Muscle layer of duodenum (tissue), 2 donors: ENCODE measurements around the gene PKNOX2.
A peak's percentile ranks its signal among the peaks of the same experiment; 100 is the strongest.

Experiments
- H3K27ac ChIP-seq: one replicate; pipeline ENCODE4 v1.7.0; 2013; ENCODE audit warnings: mild to moderate bottlenecking, low read length
- H3K27me3 ChIP-seq: one replicate; pipeline ENCODE4 v1.7.0; 2013; ENCODE audit warnings: low read depth, mild to moderate bottlenecking, control low read depth, low read length
- H3K36me3 ChIP-seq, 2 donors: one replicate each; pipeline ENCODE4 v1.7.0; 2013; ENCODE audit warnings: low read length in 2 of 2, control low read depth in 1 of 2, mild to moderate bottlenecking in 1 of 2; ENCODE audit not compliant: insufficient read depth in 2 of 2, control insufficient read depth in 1 of 2
- H3K4me1 ChIP-seq, 2 donors: one replicate each; pipeline ENCODE4 v1.7.0; 2013; ENCODE audit warnings: low read length in 2 of 2, mild to moderate bottlenecking in 2 of 2, control low read depth in 1 of 2, moderate library complexity in 1 of 2; ENCODE audit not compliant: insufficient read depth in 2 of 2, control insufficient read depth in 1 of 2
- H3K4me3 ChIP-seq, 2 donors: one replicate each; pipeline ENCODE4 v1.7.0; 2013; ENCODE audit warnings: low read length in 2 of 2, low read depth in 1 of 2, mild to moderate bottlenecking in 1 of 2
- H3K9me3 ChIP-seq, 2 donors: one replicate each; pipeline ENCODE4 v1.7.0; 2013; ENCODE audit warnings: low read length in 2 of 2, control low read depth in 1 of 2, mild to moderate bottlenecking in 1 of 2; ENCODE audit not compliant: control insufficient read depth in 1 of 2
- donor health status: healthy.

The PKNOX2 gene

GRCh38 chr11:125164422-125165110, at the start of gene PKNOX2:
Gene PKNOX2, plus strand, starts transcription at chr11:125164751. Its CDS starts 186,555 bp downstream, at chr11:125351306.
- H3K27me3 ChIP-seq, result peaks cover 15% of the 10 kb centered on the region
- peaks cover 0 to 25% of the 10 kb centered on the region in 2 donors for H3K4me1 ChIP-seq
- H3K9me3 ChIP-seq, result no peaks in the 10 kb centered on the region
- H3K36me3 ChIP-seq, result no peaks in the 10 kb centered on the region
- H3K27ac ChIP-seq, result peak within 1 kb of the TSS; percentile 27
- peak within 1 kb of the TSS; percentile 67 to 88 for H3K4me3 ChIP-seq

GRCh38 chr11:125117429-125117828, 47.1 kb upstream of the PKNOX2 start:
- H3K27ac ChIP-seq, result no peak overlapping the region
- H3K36me3 ChIP-seq, result no peaks in the 10 kb centered on the region
- H3K9me3 ChIP-seq, result no peaks in the 10 kb centered on the region
- H3K4me1 ChIP-seq, result no peaks in the 10 kb centered on the region
- H3K4me3 ChIP-seq, result no peak overlapping the region
- H3K27me3 ChIP-seq, result no peaks in the 10 kb centered on the region

- no peaks in the 10 kb centered on the region for H3K4me1 ChIP-seq
- peaks cover 6% of the 10 kb centered on the region for H3K27me3 ChIP-seq
- no peak overlapping the region for H3K27ac ChIP-seq
- H3K9me3 ChIP-seq, result no peaks in the 10 kb centered on the region
- H3K36me3 ChIP-seq, result no peaks in the 10 kb centered on the region
- H3K4me3 ChIP-seq, result peak overlapping the region in 1 of 2 donors; percentile 1
These were observed 41.2 kb upstream of the PKNOX2 start for GRCh38 chr11:125123194-125123946.

- Histone ChIP-seq H3K9me3 (no peaks in the 10 kb centered on the region), H3K27me3 (peaks cover 6% of the 10 kb centered on the region), H3K4me1 (no peaks in the 10 kb centered on the region), H3K27ac (no peak overlapping the region), H3K36me3 (no peaks in the 10 kb centered on the region), H3K4me3 (peak overlapping the region in 1 of 2 donors; percentile 1)
These were observed 40.5 kb upstream of the PKNOX2 start for GRCh38 chr11:125123947-125124617.

- no peaks in the 10 kb centered on the region for H3K9me3 ChIP-seq
- peaks cover 6% of the 10 kb centered on the region for H3K27me3 ChIP-seq
- H3K36me3 ChIP-seq, result no peaks in the 10 kb centered on the region
- no peak overlapping the region for H3K4me3 ChIP-seq
- no peak overlapping the region for H3K27ac ChIP-seq
- H3K4me1 ChIP-seq, result no peaks in the 10 kb centered on the region
These were observed 39.9 kb upstream of the PKNOX2 start for GRCh38 chr11:125124618-125124992.

- Histone ChIP-seq H3K27ac (no peak overlapping the region), H3K27me3 (peaks cover 6% of the 10 kb centered on the region), H3K36me3 (no peaks in the 10 kb centered on the region), H3K9me3 (no peaks in the 10 kb centered on the region), H3K4me3 (no peak overlapping the region), H3K4me1 (no peaks in the 10 kb centered on the region)
These were observed 36.1 kb upstream of the PKNOX2 start for GRCh38 chr11:125128450-125128849.

GRCh38 chr11:125129316-125129993, 35.1 kb upstream of the PKNOX2 start:
- Histone ChIP-seq H3K9me3 (no peaks in the 10 kb centered on the region), H3K36me3 (no peaks in the 10 kb centered on the region), H3K27me3 (peaks cover 6% of the 10 kb centered on the region), H3K4me1 (no peaks in the 10 kb centered on the region), H3K27ac (no peak overlapping the region), H3K4me3 (no peak overlapping the region)

- H3K9me3 ChIP-seq, result no peaks in the 10 kb centered on the region
- H3K27ac ChIP-seq, result no peak overlapping the region
- no peak overlapping the region for H3K4me3 ChIP-seq
- H3K27me3 ChIP-seq, result peaks cover 6% of the 10 kb centered on the region
- H3K4me1 ChIP-seq, result no peaks in the 10 kb centered on the region
- H3K36me3 ChIP-seq, result no peaks in the 10 kb centered on the region
These were observed 32.5 kb upstream of the PKNOX2 start for GRCh38 chr11:125132071-125132470.

- no peak overlapping the region for H3K27ac ChIP-seq
These were observed 32.0 kb upstream of the PKNOX2 start for GRCh38 chr11:125132596-125132995.

GRCh38 chr11:125136001-125136400, 28.6 kb upstream of the PKNOX2 start:
- Histone ChIP-seq H3K4me3 (no peak overlapping the region), H3K27ac (no peak overlapping the region), H3K36me3 (no peaks in the 10 kb centered on the region), H3K4me1 (no peaks in the 10 kb centered on the region), H3K9me3 (no peaks in the 10 kb centered on the region), H3K27me3 (no peaks in the 10 kb centered on the region)

More at GRCh38 chr11:125132596-125132995, 32.0 kb upstream of the PKNOX2 start:
- Histone ChIP-seq H3K27me3 (peaks cover 4% of the 10 kb centered on the region), H3K9me3 (no peaks in the 10 kb centered on the region), H3K4me1 (no peaks in the 10 kb centered on the region), H3K36me3 (no peaks in the 10 kb centered on the region), H3K4me3 (no peak overlapping the region)

GRCh38 chr11:125138966-125139365, 25.6 kb upstream of the PKNOX2 start:
- Histone ChIP-seq H3K9me3 (no peaks in the 10 kb centered on the region), H3K4me3 (no peak overlapping the region), H3K27me3 (no peaks in the 10 kb centered on the region), H3K36me3 (no peaks in the 10 kb centered on the region), H3K27ac (no peak overlapping the region), H3K4me1 (no peaks in the 10 kb centered on the region)
